AG08395 (cell line): ENCODE results near the gene PLD5.
"Not testable (repeated sequence)": the region's sequence is repeated elsewhere in the genome, so short reads cannot be mapped to it uniquely, and the experiment has no call there.

Source experiments
- DNase-seq: peaks from one replicate; pipeline ENCODE4 v3.0.0; 2012; ENCODE audit warnings: mixed read lengths, low spot score

Gene PLD5

GRCh38 chr1:242426271-242426905 lies 98.1 kb downstream of the PLD5 start:
- no peak for DNase-seq

GRCh38 chr1:242425232-242425631 lies 99.3 kb downstream of the PLD5 start:
- no peak for DNase-seq

DNA sequence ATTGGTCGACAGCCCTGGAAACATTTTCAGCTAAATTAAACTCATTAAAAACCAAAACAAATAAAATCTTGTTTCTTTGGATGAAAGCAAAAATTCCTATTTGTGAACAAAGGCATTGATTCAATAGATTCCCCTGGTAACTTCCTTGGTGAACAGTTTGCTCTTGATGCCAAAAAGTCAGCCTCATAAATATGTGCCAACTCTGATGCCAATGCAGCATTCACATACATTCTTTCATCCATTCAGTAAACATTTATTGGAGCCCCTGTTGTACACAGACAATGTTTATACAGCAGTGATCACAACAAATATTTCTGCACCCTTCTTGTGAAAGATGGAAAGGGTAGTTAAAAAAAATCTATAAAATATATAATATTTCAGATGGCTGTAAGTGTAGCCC lies 107.8 kb downstream of the PLD5 start:
- DNase-seq, result no peak

GRCh38 chr1:242412921-242413320 lies 111.6 kb downstream of the PLD5 start:
- DNase-seq, result no peak

DNA sequence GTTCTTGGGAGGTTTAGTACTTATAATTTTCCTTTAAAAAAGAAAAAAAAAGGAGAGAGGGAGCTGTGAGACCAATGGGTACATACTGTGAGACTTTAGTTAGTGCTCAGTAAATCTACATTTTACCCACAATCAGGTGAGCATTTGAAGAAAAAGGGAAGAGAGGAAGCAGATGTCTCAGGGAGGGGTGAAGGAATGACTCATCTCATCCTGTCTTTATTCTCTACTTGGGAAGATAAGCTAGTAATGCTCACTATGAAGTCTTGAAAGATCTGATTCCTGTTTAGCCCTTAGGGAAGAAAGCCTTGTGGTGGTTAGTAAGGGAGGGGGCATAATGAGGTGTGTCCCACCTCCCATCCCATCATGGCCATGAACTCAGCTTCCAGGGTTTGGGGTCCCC lies 112.6 kb downstream of the PLD5 start:
- no peak for DNase-seq

- DNase-seq, result no peak
Measured at GRCh38 chr1:242405947-242406346, 118.5 kb downstream of the PLD5 start.

DNA sequence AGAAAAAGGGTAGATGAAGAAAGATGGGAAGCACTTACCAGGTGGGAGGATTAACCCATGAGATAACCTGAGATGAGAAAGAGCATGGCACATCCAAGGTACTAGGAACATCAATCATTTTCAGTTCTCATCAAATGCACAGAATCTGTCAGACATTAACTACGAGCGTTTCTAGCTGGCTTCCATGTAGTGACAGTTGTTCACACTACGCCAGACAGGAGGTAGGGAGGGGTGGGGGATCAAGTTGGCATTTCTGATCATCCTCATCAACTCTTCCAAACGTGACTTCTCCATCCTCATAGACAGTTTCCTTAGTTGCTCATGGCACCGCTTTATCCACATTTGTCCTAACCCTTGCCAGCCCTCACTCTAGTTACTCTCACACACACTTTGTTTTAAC lies 120.2 kb downstream of the PLD5 start:
- no peak for DNase-seq

DNA sequence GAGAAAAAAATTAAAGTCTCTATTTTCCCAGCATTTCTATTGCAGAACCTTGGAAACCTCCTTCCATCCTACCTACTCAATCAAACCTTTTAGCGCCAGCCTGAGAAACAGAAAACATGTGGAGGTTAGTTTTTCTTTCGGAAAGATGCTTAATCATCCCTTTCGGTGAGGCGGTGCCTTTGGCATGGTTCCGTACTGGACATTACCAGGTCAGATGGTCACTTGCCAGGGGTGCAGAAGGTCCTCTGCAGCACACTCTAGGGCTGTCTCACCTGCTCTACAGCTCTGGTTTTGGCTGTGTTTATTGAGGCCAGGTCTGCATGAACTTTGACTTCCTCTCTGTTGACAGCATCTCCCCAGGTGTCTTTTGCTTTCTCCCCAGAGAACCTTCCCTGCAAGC lies 121.5 kb downstream of the PLD5 start:
- DNase-seq, result no peak

GRCh38 chr1:242401937-242402336 lies 122.6 kb downstream of the PLD5 start:
- no peak for DNase-seq

- DNase-seq, result no peak
Measured at GRCh38 chr1:242398351-242398750, 126.1 kb downstream of the PLD5 start.

- DNase-seq, result no peak
Measured at GRCh38 chr1:242391896-242392295, 132.6 kb downstream of the PLD5 start.

GRCh38 chr1:242376121-242376520 lies 148.4 kb downstream of the PLD5 start:
- not testable (repeated sequence) for DNase-seq

DNA sequence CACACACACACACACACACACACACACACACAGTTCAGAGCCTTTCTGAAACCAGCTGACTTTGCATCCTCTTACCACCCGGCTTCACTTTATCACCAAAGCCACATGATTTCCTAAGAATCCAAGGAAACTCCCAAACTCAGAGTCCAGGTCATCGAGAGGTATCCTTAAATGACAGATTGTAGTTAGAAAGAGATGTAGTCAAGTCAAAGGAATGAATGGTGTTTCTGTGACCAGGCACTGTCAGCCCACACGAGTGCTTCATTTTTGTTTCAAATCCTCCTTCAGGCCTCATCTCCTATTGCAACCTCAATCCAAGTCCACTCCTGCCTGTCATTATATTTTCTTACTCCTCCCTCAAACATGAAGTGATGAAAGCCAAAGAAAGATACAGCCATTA lies 174.1 kb downstream of the PLD5 start:
- peak; percentile 8 for DNase-seq

- DNase-seq, result no peak
Measured at GRCh38 chr1:242349636-242350035, 174.9 kb downstream of the PLD5 start.

DNA sequence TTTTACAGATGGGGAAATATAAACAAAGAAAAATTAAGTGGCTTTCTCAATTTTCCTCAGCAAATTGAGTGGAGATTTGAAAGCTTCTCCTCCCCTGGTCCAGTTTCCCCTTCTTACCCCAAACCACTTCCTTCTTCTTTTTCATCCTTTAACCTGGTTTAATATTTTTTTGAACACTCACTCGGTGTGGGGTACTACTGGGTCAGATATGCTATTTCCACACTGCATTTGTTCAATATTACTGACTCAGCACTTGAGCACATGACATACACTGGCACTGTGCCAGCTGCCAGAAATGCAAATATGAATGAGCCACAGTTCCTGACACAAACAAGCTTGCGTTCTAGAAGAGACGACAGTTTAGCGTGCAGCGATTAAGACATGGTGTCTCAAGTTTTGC lies 193.6 kb downstream of the PLD5 start:
- DNase-seq, result not testable (repeated sequence)

DNA sequence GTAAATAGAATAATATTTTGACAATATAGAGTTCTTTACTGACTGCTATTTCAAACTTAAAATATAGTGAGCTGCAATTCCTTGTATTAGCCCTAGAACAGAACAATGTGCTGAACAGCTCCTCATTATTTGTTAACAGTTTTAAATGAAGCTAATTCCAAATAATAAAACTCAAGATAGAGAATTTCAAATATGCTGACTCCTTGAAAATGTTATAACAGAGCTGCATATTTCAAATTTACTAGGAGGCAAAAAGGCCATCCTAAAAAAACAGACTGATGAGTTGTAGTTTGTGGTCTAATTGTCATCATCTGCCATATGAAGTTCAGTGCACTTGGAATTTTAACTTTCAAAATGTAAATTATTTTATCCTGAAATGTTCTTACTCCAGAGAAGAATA lies 197.1 kb downstream of the PLD5 start:
- DNase-seq, result not testable (repeated sequence)

- peak; percentile 1 for DNase-seq
Measured at GRCh38 chr1:242321981-242322380, 202.5 kb downstream of the PLD5 start.

DNA sequence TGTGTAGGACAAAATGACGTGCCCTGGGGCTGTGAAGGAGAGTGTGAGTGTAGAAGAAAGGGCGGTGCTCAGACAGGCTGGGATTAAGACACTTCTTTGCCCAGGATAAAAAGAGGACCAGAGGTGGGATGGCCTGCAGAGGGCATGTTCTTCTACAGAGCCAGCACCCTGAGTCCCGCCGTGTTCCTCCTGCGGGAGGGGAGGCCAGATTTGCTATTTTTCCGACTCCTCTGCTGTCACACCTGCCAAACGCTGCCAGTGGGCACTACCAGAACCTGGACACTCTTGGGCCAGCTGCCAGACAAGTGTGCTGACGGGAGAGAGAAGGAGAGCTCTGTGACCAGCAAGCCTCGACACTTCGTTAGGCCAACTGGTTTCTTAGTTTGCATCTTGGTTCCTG lies 206.4 kb downstream of the PLD5 start:
- no peak for DNase-seq

DNA sequence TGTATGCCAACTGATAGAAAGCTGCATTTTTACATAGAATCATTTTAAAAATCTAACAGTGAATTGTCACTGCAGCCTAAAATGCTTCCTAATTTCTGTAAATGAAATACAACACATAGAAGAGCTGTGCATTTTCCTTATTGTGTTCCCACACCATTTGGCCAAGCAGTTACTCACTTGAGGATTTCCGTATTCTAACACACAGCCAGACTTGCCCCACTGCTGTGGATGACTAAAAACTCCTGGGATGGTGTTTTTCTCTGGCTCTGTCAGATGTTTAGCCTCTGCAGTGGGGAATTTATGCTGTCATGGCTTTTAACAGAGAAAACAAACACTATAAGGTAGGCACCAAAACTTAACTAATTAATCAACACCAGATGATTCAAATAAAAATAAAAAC lies 209.6 kb downstream of the PLD5 start:
- not testable (repeated sequence) for DNase-seq

DNA sequence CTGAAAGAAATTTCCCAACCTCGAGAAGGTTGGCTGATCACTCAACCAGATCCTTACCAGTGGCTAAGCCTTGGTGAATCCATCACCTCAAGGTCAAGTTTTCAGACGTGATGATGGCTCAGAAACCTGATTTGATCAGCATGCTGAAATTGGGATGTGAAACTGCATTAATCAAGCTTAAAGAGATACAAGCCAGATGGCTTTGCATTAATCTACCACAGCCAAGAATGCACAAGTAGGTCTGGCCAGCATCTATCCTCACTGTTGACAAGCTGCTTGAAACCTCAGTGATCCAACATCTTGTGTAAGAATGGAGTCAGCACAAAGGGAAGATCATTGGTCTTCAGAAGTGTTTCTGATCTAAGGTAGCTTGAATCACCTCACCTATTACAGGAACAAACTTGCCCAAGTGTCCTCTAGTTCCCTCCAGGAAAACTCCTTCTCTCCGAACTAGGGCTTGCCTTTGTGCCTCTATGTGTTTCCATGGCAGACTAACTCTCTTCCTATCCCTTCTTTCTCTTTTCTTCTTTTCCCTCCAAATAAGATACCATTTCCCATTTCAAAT lies 210.3 kb downstream of the PLD5 start:
- DNase-seq, result not testable (repeated sequence)

- not testable (repeated sequence) for DNase-seq
Measured at GRCh38 chr1:242308681-242309080, 215.8 kb downstream of the PLD5 start.

- DNase-seq, result not testable (repeated sequence)
Measured at GRCh38 chr1:242293781-242294180, 230.7 kb downstream of the PLD5 start.

DNA sequence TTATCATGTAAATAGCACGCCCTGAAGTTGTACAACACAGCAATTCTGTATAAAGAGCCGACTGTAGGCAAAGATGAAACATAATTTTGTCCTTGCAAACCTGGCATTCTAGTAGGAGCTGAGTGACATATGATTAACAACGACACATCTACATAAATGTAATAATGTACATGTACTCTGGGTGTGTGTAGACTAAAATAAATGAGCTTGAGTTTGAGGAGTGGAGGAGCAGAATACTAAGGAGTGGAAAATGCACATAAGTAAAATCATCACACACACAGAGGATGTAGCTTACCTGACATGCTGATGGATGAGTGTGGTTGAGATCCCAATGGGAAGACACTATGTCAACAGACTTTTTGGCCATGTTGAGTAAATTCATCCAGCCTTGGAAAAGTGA lies 236.4 kb downstream of the PLD5 start:
- not testable (repeated sequence) for DNase-seq
